ENCODE measurements around the gene FAM167B.

DNA sequence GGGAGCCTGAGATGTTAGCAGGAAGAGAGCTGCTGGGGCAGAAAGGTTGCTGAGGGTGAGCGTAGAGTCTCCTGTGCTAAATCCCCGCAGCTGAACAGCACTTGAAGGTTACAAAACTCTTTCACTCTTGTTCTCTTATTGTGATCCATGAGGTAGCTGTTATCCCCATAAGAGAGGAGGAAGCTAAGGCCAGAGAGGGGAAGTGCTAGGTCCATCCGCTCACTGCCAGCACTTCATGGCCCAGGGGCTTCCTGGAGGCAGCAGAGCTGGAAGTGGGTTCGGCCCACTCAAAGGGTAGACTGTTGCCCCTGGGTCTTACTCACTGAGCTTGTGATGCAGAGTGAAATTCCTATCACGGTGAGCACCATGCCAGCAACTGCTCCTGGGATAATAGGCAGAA is 30.5 kb upstream of the FAM167B start:
- TF ChIP-seq, protein P1, sequence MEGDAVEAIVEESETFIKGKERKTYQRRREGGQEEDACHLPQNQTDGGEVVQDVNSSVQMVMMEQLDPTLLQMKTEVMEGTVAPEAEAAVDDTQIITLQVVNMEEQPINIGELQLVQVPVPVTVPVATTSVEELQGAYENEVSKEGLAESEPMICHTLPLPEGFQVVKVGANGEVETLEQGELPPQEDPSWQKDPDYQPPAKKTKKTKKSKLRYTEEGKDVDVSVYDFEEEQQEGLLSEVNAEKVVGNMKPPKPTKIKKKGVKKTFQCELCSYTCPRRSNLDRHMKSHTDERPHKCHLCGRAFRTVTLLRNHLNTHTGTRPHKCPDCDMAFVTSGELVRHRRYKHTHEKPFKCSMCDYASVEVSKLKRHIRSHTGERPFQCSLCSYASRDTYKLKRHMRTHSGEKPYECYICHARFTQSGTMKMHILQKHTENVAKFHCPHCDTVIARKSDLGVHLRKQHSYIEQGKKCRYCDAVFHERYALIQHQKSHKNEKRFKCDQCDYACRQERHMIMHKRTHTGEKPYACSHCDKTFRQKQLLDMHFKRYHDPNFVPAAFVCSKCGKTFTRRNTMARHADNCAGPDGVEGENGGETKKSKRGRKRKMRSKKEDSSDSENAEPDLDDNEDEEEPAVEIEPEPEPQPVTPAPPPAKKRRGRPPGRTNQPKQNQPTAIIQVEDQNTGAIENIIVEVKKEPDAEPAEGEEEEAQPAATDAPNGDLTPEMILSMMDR (IDR thresholded peaks at IDR 0.05; ENCODE audit: low read depth, low read length, poor library complexity, severe bottlenecking), result no peak
- no peak for TF ChIP-seq EZH2phosphoT487 (IDR thresholded peaks at IDR 0.05; ENCODE audit: borderline replicate concordance, low read length)

Measured in DOHH2 (cell line).